Measurements from ENCODE around the gene USP3. TPM values are rescaled to one million over a fixed set of nuclear protein-coding genes. Genes with fewer than 3 reads are reported as not detected.

Gene USP3
- total and polyA plus RNA-seq, 2 of the 13 experiments (the other 11 are each of a cell fraction or from before 2014, with no cell fraction given): 14.3 to 61.2 TPM

DNA sequence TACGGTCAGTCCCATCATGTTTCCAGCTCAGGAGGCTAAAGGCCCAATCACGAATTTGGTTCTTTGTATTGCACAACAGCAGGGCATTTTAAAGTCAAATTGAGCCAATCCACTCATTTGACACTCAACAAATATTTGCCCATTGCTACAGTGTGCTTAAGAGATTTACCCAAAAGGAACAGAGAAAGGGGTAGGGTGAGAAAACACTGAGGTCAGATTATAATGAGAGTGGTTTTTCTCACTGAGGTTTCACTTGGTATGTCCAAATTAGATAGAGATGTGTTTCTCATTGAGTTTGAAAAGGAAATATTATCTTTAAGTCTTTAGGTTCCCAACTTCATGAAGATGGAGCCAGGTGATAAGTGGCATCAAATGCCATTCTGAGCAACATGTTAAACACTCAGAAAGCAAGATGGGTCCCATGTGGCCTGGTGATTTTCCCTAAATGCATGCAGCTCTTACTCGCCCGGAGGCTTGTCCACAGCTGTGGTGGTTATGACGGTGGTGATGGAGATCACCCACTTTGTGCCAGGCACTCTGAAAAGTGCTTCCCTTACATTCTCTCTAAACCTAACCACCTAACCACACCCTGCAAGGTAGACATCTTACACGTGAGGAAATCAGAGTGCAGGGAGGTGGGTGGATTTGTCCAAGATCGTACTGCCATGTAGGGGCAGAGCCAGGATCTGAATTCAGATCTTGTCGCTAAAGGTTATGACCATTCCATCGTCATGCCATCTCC is 31.2 kb upstream of the USP3 start (continued):
- TF ChIP-seq TCF12 (IDR thresholded peaks at IDR 0.05) (no peak), TCF12 (CRISPR knock-in tag; IDR thresholded peaks at IDR 0.05) (no peak), HCFC1 (IDR thresholded peaks at IDR 0.05; ENCODE audit: low read depth, low read length) (no peak), TCF7L2 (IDR thresholded peaks at IDR 0.05; ENCODE audit: low read depth, low read length) (no peak), ZNF367 (CRISPR knock-in tag; IDR thresholded peaks at IDR 0.05; ENCODE audit: borderline replicate concordance) (0 out of 2 replicates have a peak, but pooled peaks have one; percentile 34), ZNF720 (CRISPR knock-in tag; IDR thresholded peaks at IDR 0.05) (no peak), PBX2 (CRISPR knock-in tag; IDR thresholded peaks at IDR 0.05) (no peak), ZNF691 (CRISPR knock-in tag; IDR thresholded peaks at IDR 0.05; ENCODE audit: borderline replicate concordance, low read depth) (no peak), RCOR2 (CRISPR knock-in tag; IDR thresholded peaks at IDR 0.05) (peak; percentile 72; the same call in 1 of the 2 replicates), KLF6 (CRISPR knock-in tag; IDR thresholded peaks at IDR 0.05) (no peak), MLLT10 (CRISPR knock-in tag; IDR thresholded peaks at IDR 0.05) (no peak), SKIL (CRISPR knock-in tag; IDR thresholded peaks at IDR 0.05; ENCODE audit: borderline replicate concordance) (no peak), PLRG1 (conservative IDR thresholded peaks at IDR 0.05) (no peak), ATF7-NPFF (CRISPR knock-in tag; IDR thresholded peaks at IDR 0.05; ENCODE audit: low read depth) (no peak), ZNF10 (CRISPR knock-in tag; IDR thresholded peaks at IDR 0.05; ENCODE audit: borderline replicate concordance, low read depth) (no peak), SMYD3 (CRISPR knock-in tag; IDR thresholded peaks at IDR 0.05) (peak; percentile 88), ZNF543 (CRISPR knock-in tag; IDR thresholded peaks at IDR 0.05) (no peak), ZNF12 (CRISPR knock-in tag; IDR thresholded peaks at IDR 0.05) (peak; percentile 32; the same call in 1 of the 2 replicates)
- TF ChIP-seq, protein P1, sequence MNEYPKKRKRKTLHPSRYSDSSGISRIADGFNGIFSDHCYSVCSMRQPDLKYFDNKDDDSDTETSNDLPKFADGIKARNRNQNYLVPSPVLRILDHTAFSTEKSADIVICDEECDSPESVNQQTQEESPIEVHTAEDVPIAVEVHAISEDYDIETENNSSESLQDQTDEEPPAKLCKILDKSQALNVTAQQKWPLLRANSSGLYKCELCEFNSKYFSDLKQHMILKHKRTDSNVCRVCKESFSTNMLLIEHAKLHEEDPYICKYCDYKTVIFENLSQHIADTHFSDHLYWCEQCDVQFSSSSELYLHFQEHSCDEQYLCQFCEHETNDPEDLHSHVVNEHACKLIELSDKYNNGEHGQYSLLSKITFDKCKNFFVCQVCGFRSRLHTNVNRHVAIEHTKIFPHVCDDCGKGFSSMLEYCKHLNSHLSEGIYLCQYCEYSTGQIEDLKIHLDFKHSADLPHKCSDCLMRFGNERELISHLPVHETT (CRISPR knock-in tag; conservative IDR thresholded peaks at IDR 0.05): no peak
- TF ChIP-seq, protein P2, sequence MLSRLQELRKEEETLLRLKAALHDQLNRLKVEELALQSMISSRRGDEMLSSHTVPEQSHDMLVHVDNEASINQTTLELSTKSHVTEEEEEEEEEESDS (CRISPR knock-in tag; IDR thresholded peaks at IDR 0.05; ENCODE audit: borderline replicate concordance): no peak
- TF ChIP-seq, protein P3, sequence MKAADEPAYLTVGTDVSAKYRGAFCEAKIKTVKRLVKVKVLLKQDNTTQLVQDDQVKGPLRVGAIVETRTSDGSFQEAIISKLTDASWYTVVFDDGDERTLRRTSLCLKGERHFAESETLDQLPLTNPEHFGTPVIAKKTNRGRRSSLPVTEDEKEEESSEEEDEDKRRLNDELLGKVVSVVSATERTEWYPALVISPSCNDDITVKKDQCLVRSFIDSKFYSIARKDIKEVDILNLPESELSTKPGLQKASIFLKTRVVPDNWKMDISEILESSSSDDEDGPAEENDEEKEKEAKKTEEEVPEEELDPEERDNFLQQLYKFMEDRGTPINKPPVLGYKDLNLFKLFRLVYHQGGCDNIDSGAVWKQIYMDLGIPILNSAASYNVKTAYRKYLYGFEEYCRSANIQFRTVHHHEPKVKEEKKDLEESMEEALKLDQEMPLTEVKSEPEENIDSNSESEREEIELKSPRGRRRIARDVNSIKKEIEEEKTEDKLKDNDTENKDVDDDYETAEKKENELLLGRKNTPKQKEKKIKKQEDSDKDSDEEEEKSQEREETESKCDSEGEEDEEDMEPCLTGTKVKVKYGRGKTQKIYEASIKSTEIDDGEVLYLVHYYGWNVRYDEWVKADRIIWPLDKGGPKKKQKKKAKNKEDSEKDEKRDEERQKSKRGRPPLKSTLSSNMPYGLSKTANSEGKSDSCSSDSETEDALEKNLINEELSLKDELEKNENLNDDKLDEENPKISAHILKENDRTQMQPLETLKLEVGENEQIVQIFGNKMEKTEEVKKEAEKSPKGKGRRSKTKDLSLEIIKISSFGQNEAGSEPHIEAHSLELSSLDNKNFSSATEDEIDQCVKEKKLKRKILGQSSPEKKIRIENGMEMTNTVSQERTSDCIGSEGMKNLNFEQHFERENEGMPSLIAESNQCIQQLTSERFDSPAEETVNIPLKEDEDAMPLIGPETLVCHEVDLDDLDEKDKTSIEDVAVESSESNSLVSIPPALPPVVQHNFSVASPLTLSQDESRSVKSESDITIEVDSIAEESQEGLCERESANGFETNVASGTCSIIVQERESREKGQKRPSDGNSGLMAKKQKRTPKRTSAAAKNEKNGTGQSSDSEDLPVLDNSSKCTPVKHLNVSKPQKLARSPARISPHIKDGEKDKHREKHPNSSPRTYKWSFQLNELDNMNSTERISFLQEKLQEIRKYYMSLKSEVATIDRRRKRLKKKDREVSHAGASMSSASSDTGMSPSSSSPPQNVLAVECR (CRISPR knock-in tag; IDR thresholded peaks at IDR 0.05; ENCODE audit: borderline replicate concordance): no peak; the same call in 1 of the 2 replicates

Data from HepG2 (cell line).